HepG2 (cell line): Measurements from ENCODE around the gene OARD1. TPM values are rescaled to one million over a fixed set of nuclear protein-coding genes. Genes with fewer than 3 reads are reported as not detected.

Experiments
- ATF2 ChIP-seq: sonication (generic); formaldehyde crosslinking; IDR thresholded peaks from 2 replicates; pipeline ENCODE4 v1.4.0; 2020; ENCODE audit warnings: missing genetic modification reagents
- CHD2 ChIP-seq: IDR thresholded peaks from 2 replicates; pipeline ENCODE4 v1.6.1; 2011; ENCODE audit warnings: low read depth, low read length, improper control_type of control experiment
- CREM ChIP-seq, 2 experiments: sonication (generic) in 1 of 2; formaldehyde crosslinking in 1 of 2; IDR thresholded peaks; 2 replicates each; pipeline versions ENCODE4 v1.4.0 to v1.6.1; 2016 to 2020; ENCODE audit warnings: antibody characterized with exemption in 1 of 2, mild to moderate bottlenecking in 1 of 2, missing genetic modification reagents in 1 of 2
- DDIT3 ChIP-seq: sonication (generic); formaldehyde crosslinking; IDR thresholded peaks from 2 replicates; pipeline ENCODE4 v1.4.0; 2020; ENCODE audit warnings: mild to moderate bottlenecking, missing genetic modification reagents
- ELF3 ChIP-seq: IDR thresholded peaks from 2 replicates; pipeline ENCODE4 v1.6.1; 2016; ENCODE audit warnings: missing genetic modification reagents, missing compliant biosample characterization
- FOXP4 ChIP-seq: sonication (generic); formaldehyde crosslinking; IDR thresholded peaks from 2 replicates; pipeline ENCODE4 v1.4.0; 2020; ENCODE audit warnings: missing genetic modification reagents
- GATAD1 ChIP-seq: IDR thresholded peaks from 2 replicates; pipeline ENCODE4 v1.6.1; 2016; ENCODE audit warnings: missing genetic modification reagents, missing compliant biosample characterization
- HNRNPH1 ChIP-seq: fragments of 200-400 bp; formaldehyde crosslinking; optimal IDR thresholded peaks from 2 replicates; pipeline ENCODE3; 2017; ENCODE audit warnings: mild to moderate bottlenecking, low read depth, low read length
- HOXA3 ChIP-seq: sonication (generic); formaldehyde crosslinking; IDR thresholded peaks from 2 replicates; pipeline ENCODE4 v1.5.0; 2020; ENCODE audit warnings: missing genetic modification reagents
- IKZF5 ChIP-seq: IDR thresholded peaks from 2 replicates; pipeline ENCODE4 v1.6.1; 2018; ENCODE audit warnings: missing genetic modification reagents, mild to moderate bottlenecking, missing compliant biosample characterization
- MLX ChIP-seq: IDR thresholded peaks from 2 replicates; pipeline ENCODE4 v1.6.1; 2016
- MTA1 ChIP-seq: sonication (generic); formaldehyde crosslinking; IDR thresholded peaks from 2 replicates; pipeline ENCODE4 v1.4.0; 2020; ENCODE audit warnings: missing genetic modification reagents, mild to moderate bottlenecking, borderline replicate concordance
- NPAS2 ChIP-seq: sonication (generic); formaldehyde crosslinking; IDR thresholded peaks from 2 replicates; pipeline ENCODE4 v1.8.0; 2022; ENCODE audit warnings: mild to moderate bottlenecking, missing genetic modification reagents, borderline replicate concordance
- PHF21A ChIP-seq: sonication (generic); formaldehyde crosslinking; IDR thresholded peaks from 2 replicates; pipeline ENCODE4 v1.5.0; 2020; ENCODE audit warnings: mild to moderate bottlenecking, missing genetic modification reagents
- PPARG ChIP-seq: conservative IDR thresholded peaks from 2 replicates; pipeline ENCODE4 v1.6.1; 2016; ENCODE audit warnings: missing biosample characterization, missing genetic modification reagents
- RARA ChIP-seq: IDR thresholded peaks from 2 replicates; pipeline ENCODE4 v1.6.1; 2016; ENCODE audit warnings: missing genetic modification reagents, missing compliant biosample characterization
- TCF7 ChIP-seq: sonication (generic); IDR thresholded peaks from 2 replicates; pipeline ENCODE4 v1.6.1; 2016; ENCODE audit warnings: antibody characterized with exemption, low read depth
- ZMAT5 ChIP-seq: sonication (generic); formaldehyde crosslinking; IDR thresholded peaks from 2 replicates; pipeline ENCODE4 v1.5.0; 2020; ENCODE audit warnings: mild to moderate bottlenecking, low read depth, missing genetic modification reagents, borderline replicate concordance
- ZNF101 ChIP-seq: sonication (generic); formaldehyde crosslinking; IDR thresholded peaks from 2 replicates; pipeline ENCODE4 v1.4.0; 2020; ENCODE audit warnings: mild to moderate bottlenecking, low read depth, missing genetic modification reagents, borderline replicate concordance
- ZNF20 ChIP-seq: sonication (generic); formaldehyde crosslinking; IDR thresholded peaks from 2 replicates; pipeline ENCODE4 v1.4.0; 2020; ENCODE audit warnings: mild to moderate bottlenecking, moderate library complexity, missing genetic modification reagents
- ZNF263 ChIP-seq: sonication (generic); formaldehyde crosslinking; IDR thresholded peaks from 2 replicates; pipeline ENCODE4 v1.4.0; 2020; ENCODE audit warnings: missing genetic modification reagents
- ZNF343 ChIP-seq: sonication (generic); formaldehyde crosslinking; IDR thresholded peaks from 2 replicates; pipeline ENCODE4 v1.4.0; 2020; ENCODE audit warnings: mild to moderate bottlenecking, missing genetic modification reagents
- ZNF468 ChIP-seq: sonication (generic); formaldehyde crosslinking; IDR thresholded peaks from 2 replicates; pipeline ENCODE4 v1.8.0; 2022; ENCODE audit warnings: mild to moderate bottlenecking, moderate library complexity, missing genetic modification reagents
- ZNF577 ChIP-seq: sonication (generic); formaldehyde crosslinking; IDR thresholded peaks from 2 replicates; pipeline ENCODE4 v1.4.0; 2020; ENCODE audit warnings: mild to moderate bottlenecking, low read depth, missing genetic modification reagents, borderline replicate concordance
- ZSCAN21 ChIP-seq: sonication (generic); formaldehyde crosslinking; IDR thresholded peaks from 2 replicates; pipeline ENCODE4 v1.8.0; 2022; ENCODE audit warnings: mild to moderate bottlenecking, missing genetic modification reagents, moderate library complexity, borderline replicate concordance
- polyA plus RNA-seq, 8 experiments: library from polyadenylated mRNA; depleted of rRNA in 3 of 8; stranded (reverse) in 7 of 8; unstranded in 1 of 8; fragments of >200 nt; fragmentation: Illumina TruSeq in 4 of 8; extraction: Trizol in 4 of 8; gene quantifications; 2 replicates each; pipeline versions ENCODE4 v1.2.1 to v1.2.3, GENCODE V29; 2011 to 2016; ENCODE audit warnings: low read depth in 4 of 8, missing spikeins in 1 of 8, mixed read lengths in 1 of 8; ENCODE audit not compliant: insufficient read depth in 1 of 8
- total RNA-seq, 5 experiments: library from RNA; depleted of rRNA; stranded (reverse); fragments of >200 nt; fragmentation: Illumina TruSeq; extraction: Trizol; gene quantifications; 2 replicates each; pipeline ENCODE4 v1.2.3, GENCODE V29; 2016; ENCODE audit warnings: low read depth in 1 of 5

OARD1 gene
- total and polyA plus RNA-seq, 2 of the 13 experiments (the other 11 are each of a cell fraction or from before 2014, with no cell fraction given) = 18.4 to 49.0 TPM

GRCh38 chr6:41063884-41064285, 8.3 kb downstream of the OARD1 start (continued):
- TF ChIP-seq MLX (CRISPR knock-in tag) (peak; percentile 50; the same call in 1 of the 2 replicates), CHD2 (no peak), ZNF577 (no peak), HNRNPH1 (no peak), PPARG (peak; percentile 77; the same call in 1 of the 2 replicates), TCF7 (peak; percentile 19), ZMAT5 (no peak), ZNF343 (CRISPR knock-in tag) (no peak), MTA1 (CRISPR knock-in tag) (no peak), GATAD1 (no peak), HOXA3 (CRISPR knock-in tag) (peak; percentile 48), RARA (peak; percentile 75), ZNF263 (CRISPR knock-in tag) (no peak), DDIT3 (CRISPR knock-in tag) (no peak), ZNF101 (CRISPR knock-in tag) (no peak), FOXP4 (CRISPR knock-in tag) (peak; percentile 55; the same call in 1 of the 2 replicates), ZSCAN21 (CRISPR knock-in tag) (no peak), ZNF20 (CRISPR knock-in tag) (no peak), NPAS2 (CRISPR knock-in tag) (no peak), CREM (IDR thresholded peaks at IDR 0.05) (peak; percentile 51; the same call in 1 of the 2 replicates), CREM (CRISPR knock-in tag; IDR thresholded peaks at IDR 0.05) (no peak), ZNF468 (CRISPR knock-in tag) (no peak), ATF2 (CRISPR knock-in tag) (peak; percentile 52; the same call in 1 of the 2 replicates), ELF3 (peak; percentile 67), PHF21A (CRISPR knock-in tag) (peak; percentile 56; the same call in 1 of the 2 replicates), IKZF5 (CRISPR knock-in tag) (0 out of 2 replicates have a peak, but pooled peaks have one; percentile 38)
